HG02759 (cell line): Measurements from ENCODE around the gene SPTB.

Experiments used
- ATAC-seq: cut with Tn5 transposase; IDR thresholded peaks from one replicate; pipeline ENCODE4 v1.9.1; 2021; ENCODE audit warnings: mild to moderate bottlenecking, moderate library complexity; ENCODE audit not compliant: unreplicated experiment

Gene SPTB

DNA sequence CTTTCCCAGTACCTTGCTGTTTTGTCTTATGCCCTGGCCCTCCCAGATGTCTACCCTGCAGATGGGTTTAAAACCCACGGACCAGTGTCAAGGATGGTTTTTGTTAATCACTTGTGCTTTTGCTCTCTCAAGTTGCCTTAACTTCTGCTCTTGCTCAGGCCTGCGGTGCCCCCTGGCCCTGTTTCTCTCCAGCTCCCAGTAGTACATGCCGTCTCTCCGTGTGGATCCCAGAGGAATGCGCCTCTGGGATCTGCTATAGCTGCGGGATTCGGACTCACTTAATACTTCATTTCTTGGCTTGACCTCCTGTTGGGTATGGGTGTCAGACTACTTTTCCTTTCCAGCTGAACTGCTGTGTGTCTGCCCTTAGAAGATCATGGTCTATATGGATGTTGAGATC is 160.9 kb downstream of the SPTB start:
- no peak for ATAC-seq

DNA sequence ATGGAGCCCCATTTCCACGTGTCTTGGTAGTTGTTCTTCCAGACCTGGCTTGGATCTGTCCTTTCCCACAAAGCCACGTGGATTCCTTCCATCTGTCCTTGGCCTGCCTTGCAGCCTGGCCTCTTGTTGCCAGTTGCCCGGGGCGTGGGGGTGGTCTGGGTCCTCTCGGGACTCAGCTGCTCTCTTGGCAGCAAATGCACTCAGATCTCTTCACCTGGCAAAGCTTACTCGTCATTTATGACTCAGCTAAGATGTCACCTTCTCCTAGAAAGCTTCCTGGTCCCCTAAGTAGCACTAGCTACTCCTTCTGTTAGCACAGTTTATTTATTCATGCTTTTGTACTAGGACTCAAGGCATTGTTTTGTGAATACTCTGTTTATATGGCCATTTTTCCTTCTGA is 161.8 kb downstream of the SPTB start:
- ATAC-seq = no peak

- ATAC-seq = no peak
Measured at GRCh38 chr14:64715628-64716412, 163.9 kb downstream of the SPTB start.

- ATAC-seq = no peak
Measured at GRCh38 chr14:64715146-64715627, 164.5 kb downstream of the SPTB start.

DNA sequence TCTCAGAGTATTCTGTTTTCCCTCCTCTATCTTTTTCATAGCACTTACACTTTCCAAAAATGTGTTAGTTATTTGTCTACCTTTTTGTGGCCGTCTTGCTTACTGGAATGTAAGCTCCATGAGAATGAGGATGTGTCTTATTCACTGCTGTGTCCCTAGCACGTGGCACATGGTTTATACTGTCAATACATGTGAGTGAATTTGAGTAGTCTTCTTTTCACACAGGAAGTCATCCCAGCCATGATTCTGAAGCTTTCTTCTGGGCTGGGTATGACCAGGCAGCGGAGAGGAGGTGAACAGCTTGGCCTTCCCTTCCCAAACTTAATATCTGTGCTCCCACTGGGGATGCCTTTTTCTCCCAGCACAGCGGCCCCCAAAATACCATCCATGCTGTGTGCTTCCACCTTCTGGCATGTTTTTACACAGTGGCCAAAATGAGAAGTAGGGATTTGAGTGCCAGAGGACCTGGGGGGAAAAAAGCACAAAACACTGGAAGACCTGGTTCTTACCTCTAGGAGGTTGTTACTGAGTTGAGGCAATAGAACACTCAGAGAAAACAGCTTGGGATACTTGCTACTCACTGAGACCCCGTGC is 165.2 kb downstream of the SPTB start:
- ATAC-seq = no peak

DNA sequence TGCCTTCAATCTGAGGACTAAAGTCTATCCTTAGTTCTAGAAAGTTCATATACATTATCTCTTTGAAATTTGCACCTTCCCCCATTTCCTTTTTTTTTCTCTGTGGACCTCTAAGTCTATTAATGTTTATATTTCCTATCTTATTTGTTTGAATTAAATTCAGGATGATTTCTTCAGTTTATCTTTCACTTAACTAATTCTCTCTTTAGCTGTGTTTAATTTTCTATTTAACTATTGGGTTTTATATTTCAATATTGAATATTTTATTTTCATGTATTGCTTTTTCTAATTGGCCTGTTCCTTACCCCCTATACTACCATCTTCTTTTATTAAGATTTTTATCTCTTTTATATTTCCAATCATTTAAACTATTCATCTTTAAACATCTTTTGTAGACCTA is 166.0 kb downstream of the SPTB start:
- ATAC-seq = no peak

DNA sequence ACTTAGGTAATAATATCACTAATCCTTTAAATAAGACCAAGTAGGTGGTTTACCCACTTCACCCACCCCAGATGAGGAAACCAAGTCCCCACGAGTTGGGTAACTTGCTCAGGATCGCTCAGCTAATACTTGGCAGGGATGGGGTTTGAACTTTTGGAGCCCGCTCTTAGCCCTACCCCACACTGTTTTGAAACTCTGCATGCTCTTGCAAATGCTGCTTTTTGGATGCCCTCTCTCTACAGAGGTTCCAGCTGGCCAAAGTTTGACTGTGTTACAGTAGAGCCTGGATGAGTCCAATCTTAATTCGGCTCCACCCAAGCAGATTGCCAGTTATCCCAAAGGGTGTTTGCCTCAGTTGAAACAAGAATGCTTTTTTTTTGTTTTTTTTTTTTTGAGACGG is 168.7 kb downstream of the SPTB start:
- no peak for ATAC-seq

GRCh38 chr14:64709126-64709525 is 170.6 kb downstream of the SPTB start:
- no peak for ATAC-seq

- peak; percentile 33 for ATAC-seq
Measured at GRCh38 chr14:64708148-64709004, 171.3 kb downstream of the SPTB start.

DNA sequence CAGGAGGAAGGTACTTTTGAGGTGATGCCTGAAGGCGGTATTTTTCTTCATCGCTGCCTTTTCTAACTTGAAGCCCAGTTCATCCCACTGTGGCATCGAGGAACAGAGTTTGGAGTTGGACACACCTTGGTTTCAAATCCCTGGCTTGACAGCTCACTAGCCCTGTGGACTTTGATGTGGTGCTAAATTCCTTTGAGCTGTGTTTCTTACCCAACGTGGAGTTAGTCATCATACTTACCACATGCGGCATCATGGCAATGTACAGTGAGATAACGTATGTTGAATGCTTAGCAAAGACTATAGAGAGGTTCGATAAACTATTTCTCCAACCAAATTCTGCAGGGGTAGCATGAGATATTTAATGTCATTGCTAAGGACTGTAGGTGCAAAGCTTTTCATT is 172.0 kb downstream of the SPTB start:
- no peak for ATAC-seq

- ATAC-seq = no peak
Measured at GRCh38 chr14:64706593-64707193, 173.0 kb downstream of the SPTB start.

- ATAC-seq = no peak
Measured at GRCh38 chr14:64706119-64706592, 173.6 kb downstream of the SPTB start.

- ATAC-seq = no peak
Measured at GRCh38 chr14:64705381-64706118, 174.2 kb downstream of the SPTB start.

DNA sequence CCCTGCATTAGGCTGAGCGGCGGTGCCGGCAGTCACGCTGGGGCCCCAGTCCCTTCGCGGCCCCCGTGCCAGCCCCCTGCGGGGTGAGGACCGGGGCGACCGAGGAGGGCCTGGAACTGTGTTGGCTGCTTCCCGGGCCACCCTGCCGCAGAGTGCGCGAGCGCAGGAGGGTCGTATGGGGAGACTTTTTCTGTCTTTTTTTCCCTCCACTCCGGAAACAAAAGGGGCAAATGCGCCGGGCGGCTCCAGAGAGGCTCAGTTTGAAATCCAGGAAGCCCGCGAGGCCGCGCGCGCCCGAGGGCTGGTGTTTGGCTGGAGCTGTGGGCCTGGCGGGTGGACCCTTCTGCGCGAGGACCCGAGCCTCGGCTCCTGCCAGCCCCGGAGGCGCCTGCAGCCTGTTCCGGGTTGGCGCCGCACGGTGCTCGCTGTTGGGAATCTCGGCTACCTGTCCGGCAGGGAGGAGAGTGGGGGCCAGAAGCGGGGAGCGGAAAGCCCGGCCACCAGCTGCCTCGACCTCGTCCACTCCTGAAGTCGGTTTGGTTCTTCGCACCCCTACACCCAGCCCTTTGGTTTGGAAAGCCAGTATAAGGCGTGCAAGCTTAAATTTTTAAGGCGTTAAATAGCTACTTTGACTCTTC is 174.8 kb downstream of the SPTB start:
- ATAC-seq = no peak

- no peak for ATAC-seq
Measured at GRCh38 chr14:64704143-64704742, 175.5 kb downstream of the SPTB start, which contains the start of gene PLEKHG3. Gene PLEKHG3, plus strand, starts transcription at chr14:64704424. Its CDS starts 23,208 bp downstream, at chr14:64727632.

DNA sequence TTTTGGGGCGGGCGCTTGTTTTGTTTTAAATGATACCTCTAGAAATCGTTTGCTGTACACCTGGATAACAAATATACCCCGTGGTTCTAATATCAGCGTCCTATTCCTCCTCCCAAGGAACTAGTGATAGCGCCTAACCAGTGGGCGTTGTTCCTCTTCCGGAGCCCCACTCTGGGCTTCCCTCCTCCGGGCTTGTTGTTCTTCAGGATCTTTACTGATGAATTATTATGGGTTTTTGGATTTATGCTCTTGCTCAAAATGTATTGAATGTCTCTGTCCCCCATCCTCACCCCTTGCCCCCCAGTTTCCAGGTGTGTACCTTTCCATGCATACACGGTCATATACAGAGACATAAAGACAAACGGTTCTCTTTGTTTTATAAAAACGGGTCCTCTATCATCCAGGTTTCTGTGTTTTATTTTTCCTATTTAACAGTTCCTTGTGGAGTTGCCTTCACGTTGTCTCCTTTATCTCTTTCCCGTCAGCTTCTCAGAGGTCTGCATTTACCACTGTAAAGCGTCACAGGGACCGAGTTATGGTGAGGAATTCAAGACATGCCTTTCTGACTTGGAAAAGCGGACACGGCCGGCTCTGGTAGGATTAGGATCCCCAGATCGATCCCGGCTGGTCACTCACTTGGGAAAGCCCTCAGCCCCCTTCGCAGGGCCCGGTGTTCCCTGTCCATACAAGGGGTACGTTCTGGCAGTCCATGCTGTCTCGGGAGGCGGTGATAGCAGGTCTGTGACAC is 176.1 kb downstream of the SPTB start:
- no peak for ATAC-seq

- no peak for ATAC-seq
Measured at GRCh38 chr14:64702493-64703394, 177.0 kb downstream of the SPTB start.

DNA sequence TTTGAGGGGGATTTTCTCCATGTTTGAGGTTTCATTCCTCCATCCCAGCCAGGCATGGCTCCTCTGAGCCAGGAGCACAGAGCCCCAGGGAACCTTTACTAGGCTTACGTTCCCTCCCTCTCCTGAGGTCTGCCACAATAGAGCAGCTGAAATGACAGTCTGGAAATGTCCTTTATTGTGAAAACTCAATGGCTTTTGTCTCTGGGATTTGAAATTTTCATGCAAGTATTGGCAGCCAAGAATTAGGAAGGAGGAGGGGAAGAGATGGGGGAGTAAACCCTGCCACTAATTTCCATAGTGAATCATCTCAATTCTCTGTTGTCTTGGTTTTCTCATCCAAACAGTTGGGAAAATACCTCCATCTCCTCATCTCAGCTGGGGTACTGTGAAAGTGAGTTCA is 178.0 kb downstream of the SPTB start:
- no peak for ATAC-seq
